GM23338 (cell line): ENCODE results near the gene CPE. TPM values are rescaled to one million over a fixed set of nuclear protein-coding genes. Genes with fewer than 3 reads are reported as not detected.

Source experiments
- ATAC-seq: fragments of 200-7000 bp; cut with Tn5 transposase; 3 replicates; pipeline ENCODE4 v1.9.1; 2020
- DNase-seq: peaks from one replicate; pipeline ENCODE4 v3.0.0-alpha.2; 2015; ENCODE audit warnings: low spot score
- H2AFZ ChIP-seq: fragments of 200-600 bp; sonication (generic); 2 replicates; pipeline ENCODE4 v1.8.0; 2016; ENCODE audit warnings: antibody characterized with exemption, mild to moderate bottlenecking, moderate library complexity
- H3F3A ChIP-seq: fragments of 200-600 bp; sonication (generic); replicated peaks from 2 replicates; pipeline ENCODE4 v1.8.0; 2017; ENCODE audit warnings: antibody characterized with exemption, mixed run types, low read depth
- H3K27ac ChIP-seq: fragments of 200-600 bp; sonication (generic); 2 replicates; pipeline ENCODE4 v1.6.1; 2016; ENCODE audit warnings: low read depth
- H3K27me3 ChIP-seq: fragments of 200-600 bp; sonication (generic); 2 replicates; pipeline ENCODE4 v1.8.0; 2016; ENCODE audit warnings: mild to moderate bottlenecking, mixed run types, moderate library complexity; ENCODE audit not compliant: insufficient read depth
- H3K36me3 ChIP-seq: fragments of 200-600 bp; sonication (generic); 2 replicates; pipeline ENCODE4 v1.8.0; 2016; ENCODE audit warnings: mild to moderate bottlenecking; ENCODE audit not compliant: insufficient read depth
- H3K4me1 ChIP-seq: fragments of 200-600 bp; sonication (generic); 2 replicates; pipeline ENCODE4 v1.8.0; 2016; ENCODE audit warnings: mild to moderate bottlenecking, moderate library complexity; ENCODE audit not compliant: insufficient read depth
- H3K4me2 ChIP-seq: fragments of 200-600 bp; sonication (generic); 2 replicates; pipeline ENCODE4 v1.7.1; 2017; ENCODE audit warnings: mixed run types
- H3K4me3 ChIP-seq: fragments of 200-600 bp; sonication (generic); 2 replicates; pipeline ENCODE4 v1.6.1; 2016; ENCODE audit warnings: mixed run types
- H3K79me2 ChIP-seq: fragments of 200-600 bp; sonication (generic); replicated peaks from 2 replicates; pipeline ENCODE4 v1.8.0; 2017; ENCODE audit warnings: mild to moderate bottlenecking; ENCODE audit not compliant: insufficient read depth
- H3K9me2 ChIP-seq: fragments of 200-600 bp; sonication (generic); 2 replicates; pipeline ENCODE4 v1.8.0; 2017; ENCODE audit not compliant: insufficient read depth
- H4K20me1 ChIP-seq: fragments of 200-600 bp; sonication (generic); replicated peaks from 2 replicates; pipeline ENCODE4 v1.8.0; 2017; ENCODE audit warnings: mild to moderate bottlenecking; ENCODE audit not compliant: insufficient read depth
- H3K27ac Mint-ChIP-seq: 2 replicates; pipeline ENCODE4 v1.8.0; 2020; ENCODE audit warnings: inconsistent platforms, mild to moderate bottlenecking, moderate library complexity, mixed read lengths
- H3K27me3 Mint-ChIP-seq: 3 replicates; pipeline ENCODE4 v1.8.0; 2022; ENCODE audit warnings: low read depth, mild to moderate bottlenecking, moderate library complexity, mixed read lengths, inconsistent platforms; ENCODE audit not compliant: insufficient read depth, poor library complexity
- H3K36me3 Mint-ChIP-seq: 3 replicates; pipeline ENCODE4 v1.8.0; 2021; ENCODE audit warnings: low read depth, mild to moderate bottlenecking, inconsistent platforms, moderate library complexity, mixed read lengths
- H3K4me1 Mint-ChIP-seq: 3 replicates; pipeline ENCODE4 v1.8.0; 2020; ENCODE audit warnings: mild to moderate bottlenecking, inconsistent platforms, mixed read lengths
- H3K4me3 Mint-ChIP-seq: 3 replicates; pipeline ENCODE4 v1.8.0; 2021; ENCODE audit warnings: moderate library complexity, mild to moderate bottlenecking, inconsistent platforms, mixed read lengths
- H3K9me3 Mint-ChIP-seq: 3 replicates; pipeline ENCODE4 v1.8.0; 2020; ENCODE audit warnings: moderate library complexity, mild to moderate bottlenecking, inconsistent platforms, mixed read lengths
- CREB1 ChIP-seq: fragments of 250-450 bp; sonication (Bioruptor Pico); IDR thresholded peaks from 2 replicates; pipeline ENCODE4 v1.5.0; 2020; ENCODE audit warnings: low read depth, mild to moderate bottlenecking, moderate library complexity
- EZH2 ChIP-seq: fragments of 200-600 bp; sonication (generic); IDR thresholded peaks from one replicate; pipeline ENCODE4 v1.8.0; 2017; ENCODE audit warnings: antibody characterized with exemption, mild to moderate bottlenecking, low read depth; ENCODE audit not compliant: unreplicated experiment
- JUNB ChIP-seq: IDR thresholded peaks from one replicate; pipeline ENCODE4 v1.6.1; 2016; ENCODE audit warnings: antibody characterized with exemption; ENCODE audit not compliant: unreplicated experiment
- NANOG ChIP-seq: IDR thresholded peaks from 2 replicates; pipeline ENCODE4 v1.6.1; 2016; ENCODE audit warnings: antibody characterized with exemption, borderline replicate concordance
- STAT1 ChIP-seq: IDR thresholded peaks from one replicate; pipeline ENCODE4 v1.6.1; 2016; ENCODE audit warnings: antibody characterized with exemption; ENCODE audit not compliant: unreplicated experiment
- ZNF331 ChIP-seq: fragments of 250-450 bp; sonication (Bioruptor Pico); IDR thresholded peaks from 2 replicates; pipeline ENCODE4 v1.5.0; 2020; ENCODE audit warnings: low read depth, mild to moderate bottlenecking, moderate library complexity
- polyA plus RNA-seq: library from polyadenylated mRNA; unstranded; fragments of >200 nt; fragmentation: Nextera tagmentation; extraction: Ambion mirVana; gene quantifications from 2 replicates; pipeline ENCODE4 v1.2.1, GENCODE V29; 2016
- total RNA-seq: library from RNA; depleted of rRNA; stranded (reverse); fragments of >200 nt; shearing (Covaris generic); gene quantifications from 2 replicates; pipeline ENCODE4 v1.2.3, GENCODE V29; 2014
- TF ChIP-seq, protein P1 (sequence below): IDR thresholded peaks from 2 replicates; pipeline ENCODE4 v1.6.1; 2016; ENCODE audit warnings: antibody characterized with exemption
- TF ChIP-seq, protein P2 (sequence below): fragments of 250-450 bp; sonication (Bioruptor Pico); IDR thresholded peaks from 2 replicates; pipeline ENCODE4 v1.5.0; 2020; ENCODE audit warnings: mild to moderate bottlenecking, moderate library complexity

Gene CPE
- total and polyA plus RNA-seq, 2 experiments from 2014 or later = 10.3 to 16.5 TPM

DNA sequence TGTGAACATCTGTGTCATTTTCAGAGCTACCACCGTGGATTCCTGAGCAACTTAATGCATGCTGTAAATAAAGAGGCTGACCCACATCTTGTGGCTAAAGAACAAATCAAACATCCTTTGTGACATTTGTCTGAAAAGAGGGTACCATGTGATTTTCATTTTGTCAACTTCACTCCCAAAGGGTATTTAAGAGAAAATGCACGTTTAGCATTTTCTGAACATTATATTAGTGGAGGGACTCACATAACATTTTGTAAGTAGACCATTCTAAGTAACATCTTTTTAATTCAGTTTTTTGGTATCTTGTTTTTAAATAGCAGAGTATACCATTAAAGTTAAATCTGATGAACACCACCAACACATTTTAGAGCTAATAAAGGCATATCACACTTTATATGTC, 17.0 kb upstream of the CPE start:
- ATAC-seq = no peak
- TF ChIP-seq, protein P1, sequence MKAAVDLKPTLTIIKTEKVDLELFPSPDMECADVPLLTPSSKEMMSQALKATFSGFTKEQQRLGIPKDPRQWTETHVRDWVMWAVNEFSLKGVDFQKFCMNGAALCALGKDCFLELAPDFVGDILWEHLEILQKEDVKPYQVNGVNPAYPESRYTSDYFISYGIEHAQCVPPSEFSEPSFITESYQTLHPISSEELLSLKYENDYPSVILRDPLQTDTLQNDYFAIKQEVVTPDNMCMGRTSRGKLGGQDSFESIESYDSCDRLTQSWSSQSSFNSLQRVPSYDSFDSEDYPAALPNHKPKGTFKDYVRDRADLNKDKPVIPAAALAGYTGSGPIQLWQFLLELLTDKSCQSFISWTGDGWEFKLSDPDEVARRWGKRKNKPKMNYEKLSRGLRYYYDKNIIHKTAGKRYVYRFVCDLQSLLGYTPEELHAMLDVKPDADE = no peak
- TF ChIP-seq CREB1 (CRISPR knock-in tag) = no peak

DNA sequence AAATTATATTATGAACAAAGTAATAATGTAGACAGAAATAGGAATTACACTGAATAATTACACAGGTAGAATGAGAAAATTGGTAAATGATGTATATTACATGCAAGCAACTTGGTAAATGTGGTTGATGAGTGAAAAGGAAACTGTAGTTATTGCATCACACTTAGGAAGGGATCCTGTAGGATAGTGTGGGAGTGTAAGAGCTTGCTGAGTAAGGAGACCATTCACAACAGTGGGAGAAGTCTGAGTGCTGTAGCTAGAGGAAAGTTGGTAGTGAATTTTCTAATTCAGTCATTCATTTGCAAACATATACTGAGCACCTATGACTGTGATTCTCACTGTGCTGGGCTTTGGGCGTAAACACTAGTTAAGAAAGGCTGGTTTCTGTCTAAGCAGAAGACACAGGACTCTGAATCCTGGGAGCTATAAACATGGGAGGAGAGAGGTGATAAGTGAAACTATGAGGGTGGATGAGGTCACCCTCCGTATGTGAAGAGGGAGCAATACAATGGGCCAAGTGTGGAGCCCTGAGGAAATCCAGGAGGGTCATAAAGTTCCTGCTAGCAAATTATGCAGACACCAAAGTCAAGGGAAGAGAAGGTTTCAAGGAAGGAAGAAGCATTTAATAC, 14.2 kb upstream of the CPE start:
- H3F3A ChIP-seq = no peaks in the 10 kb centered on the region
- Mint-ChIP-seq H3K9me3 (no peaks in the 10 kb centered on the region), H3K27ac (no peak overlapping the region), H3K4me3 (no peak overlapping the region), H3K4me1 (peaks cover 16% of the 10 kb centered on the region), H3K36me3 (no peaks in the 10 kb centered on the region), H3K27me3 (no peaks in the 10 kb centered on the region)
- no peaks in the 10 kb centered on the region; the same call in 1 of the 2 replicates for H3K9me2 ChIP-seq
- no peaks in the 10 kb centered on the region for H3K79me2 ChIP-seq
- no peak overlapping the region for H3K27ac ChIP-seq
- no peak overlapping the region for H3K4me3 ChIP-seq
- no peaks in the 10 kb centered on the region for H3K36me3 ChIP-seq
- TF ChIP-seq ZNF331 (CRISPR knock-in tag) (no peak), CREB1 (CRISPR knock-in tag) (no peak), EZH2 (no peak), NANOG (no peak), JUNB (no peak), STAT1 (no peak)
- TF ChIP-seq, protein P2, sequence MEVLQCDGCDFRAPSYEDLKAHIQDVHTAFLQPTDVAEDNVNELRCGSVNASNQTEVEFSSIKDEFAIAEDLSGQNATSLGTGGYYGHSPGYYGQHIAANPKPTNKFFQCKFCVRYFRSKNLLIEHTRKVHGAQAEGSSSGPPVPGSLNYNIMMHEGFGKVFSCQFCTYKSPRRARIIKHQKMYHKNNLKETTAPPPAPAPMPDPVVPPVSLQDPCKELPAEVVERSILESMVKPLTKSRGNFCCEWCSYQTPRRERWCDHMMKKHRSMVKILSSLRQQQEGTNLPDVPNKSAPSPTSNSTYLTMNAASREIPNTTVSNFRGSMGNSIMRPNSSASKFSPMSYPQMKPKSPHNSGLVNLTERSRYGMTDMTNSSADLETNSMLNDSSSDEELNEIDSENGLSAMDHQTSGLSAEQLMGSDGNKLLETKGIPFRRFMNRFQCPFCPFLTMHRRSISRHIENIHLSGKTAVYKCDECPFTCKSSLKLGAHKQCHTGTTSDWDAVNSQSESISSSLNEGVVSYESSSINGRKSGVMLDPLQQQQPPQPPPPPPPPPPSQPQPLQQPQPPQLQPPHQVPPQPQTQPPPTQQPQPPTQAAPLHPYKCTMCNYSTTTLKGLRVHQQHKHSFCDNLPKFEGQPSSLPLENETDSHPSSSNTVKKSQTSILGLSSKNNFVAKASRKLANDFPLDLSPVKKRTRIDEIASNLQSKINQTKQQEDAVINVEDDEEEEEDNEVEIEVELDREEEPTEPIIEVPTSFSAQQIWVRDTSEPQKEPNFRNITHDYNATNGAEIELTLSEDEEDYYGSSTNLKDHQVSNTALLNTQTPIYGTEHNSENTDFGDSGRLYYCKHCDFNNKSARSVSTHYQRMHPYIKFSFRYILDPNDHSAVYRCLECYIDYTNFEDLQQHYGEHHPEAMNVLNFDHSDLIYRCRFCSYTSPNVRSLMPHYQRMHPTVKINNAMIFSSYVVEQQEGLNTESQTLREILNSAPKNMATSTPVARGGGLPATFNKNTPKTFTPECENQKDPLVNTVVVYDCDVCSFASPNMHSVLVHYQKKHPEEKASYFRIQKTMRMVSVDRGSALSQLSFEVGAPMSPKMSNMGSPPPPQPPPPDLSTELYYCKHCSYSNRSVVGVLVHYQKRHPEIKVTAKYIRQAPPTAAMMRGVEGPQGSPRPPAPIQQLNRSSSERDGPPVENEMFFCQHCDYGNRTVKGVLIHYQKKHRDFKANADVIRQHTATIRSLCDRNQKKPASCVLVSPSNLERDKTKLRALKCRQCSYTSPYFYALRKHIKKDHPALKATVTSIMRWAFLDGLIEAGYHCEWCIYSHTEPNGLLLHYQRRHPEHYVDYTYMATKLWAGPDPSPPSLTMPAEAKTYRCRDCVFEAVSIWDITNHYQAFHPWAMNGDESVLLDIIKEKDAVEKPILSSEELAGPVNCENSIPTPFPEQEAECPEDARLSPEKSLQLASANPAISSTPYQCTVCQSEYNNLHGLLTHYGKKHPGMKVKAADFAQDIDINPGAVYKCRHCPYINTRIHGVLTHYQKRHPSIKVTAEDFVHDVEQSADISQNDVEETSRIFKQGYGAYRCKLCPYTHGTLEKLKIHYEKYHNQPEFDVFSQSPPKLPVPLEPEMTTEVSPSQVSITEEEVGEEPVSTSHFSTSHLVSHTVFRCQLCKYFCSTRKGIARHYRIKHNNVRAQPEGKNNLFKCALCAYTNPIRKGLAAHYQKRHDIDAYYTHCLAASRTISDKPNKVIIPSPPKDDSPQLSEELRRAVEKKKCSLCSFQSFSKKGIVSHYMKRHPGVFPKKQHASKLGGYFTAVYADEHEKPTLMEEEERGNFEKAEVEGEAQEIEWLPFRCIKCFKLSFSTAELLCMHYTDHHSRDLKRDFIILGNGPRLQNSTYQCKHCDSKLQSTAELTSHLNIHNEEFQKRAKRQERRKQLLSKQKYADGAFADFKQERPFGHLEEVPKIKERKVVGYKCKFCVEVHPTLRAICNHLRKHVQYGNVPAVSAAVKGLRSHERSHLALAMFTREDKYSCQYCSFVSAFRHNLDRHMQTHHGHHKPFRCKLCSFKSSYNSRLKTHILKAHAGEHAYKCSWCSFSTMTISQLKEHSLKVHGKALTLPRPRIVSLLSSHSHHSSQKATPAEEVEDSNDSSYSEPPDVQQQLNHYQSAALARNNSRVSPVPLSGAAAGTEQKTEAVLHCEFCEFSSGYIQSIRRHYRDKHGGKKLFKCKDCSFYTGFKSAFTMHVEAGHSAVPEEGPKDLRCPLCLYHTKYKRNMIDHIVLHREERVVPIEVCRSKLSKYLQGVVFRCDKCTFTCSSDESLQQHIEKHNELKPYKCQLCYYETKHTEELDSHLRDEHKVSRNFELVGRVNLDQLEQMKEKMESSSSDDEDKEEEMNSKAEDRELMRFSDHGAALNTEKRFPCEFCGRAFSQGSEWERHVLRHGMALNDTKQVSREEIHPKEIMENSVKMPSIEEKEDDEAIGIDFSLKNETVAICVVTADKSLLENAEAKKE (CRISPR knock-in tag) = no peak
- TF ChIP-seq, protein P1 = no peak
- ATAC-seq (no peak; the same call in 2 of the 3 replicates), DNase-seq (no peak)
- peak overlapping the region; percentile 8 for H2AFZ ChIP-seq
- H3K4me2 ChIP-seq = no peak overlapping the region
- H3K4me1 ChIP-seq = peaks cover 12% of the 10 kb centered on the region
- H3K27me3 ChIP-seq = no peaks in the 10 kb centered on the region
- no peaks in the 10 kb centered on the region for H4K20me1 ChIP-seq

More for the DNA sequence above, 17.0 kb upstream of the CPE start:
- no peaks in the 10 kb centered on the region for H3K27me3 Mint-ChIP-seq
- no peaks in the 10 kb centered on the region for H3K9me3 Mint-ChIP-seq
- no peak overlapping the region for H3K4me3 Mint-ChIP-seq
- Histone ChIP-seq H4K20me1 (no peaks in the 10 kb centered on the region), H3K9me2 (no peaks in the 10 kb centered on the region; the same call in 1 of the 2 replicates), H3F3A (no peaks in the 10 kb centered on the region), H3K79me2 (no peaks in the 10 kb centered on the region), H3K4me1 (no peaks in the 10 kb centered on the region), H3K4me2 (no peak overlapping the region), H2AFZ (no peak overlapping the region), H3K27ac (no peak overlapping the region), H3K27me3 (no peaks in the 10 kb centered on the region), H3K36me3 (no peaks in the 10 kb centered on the region), H3K4me3 (no peak overlapping the region)
- H3K27ac Mint-ChIP-seq = no peak overlapping the region
- no peaks in the 10 kb centered on the region for H3K4me1 Mint-ChIP-seq
- no peaks in the 10 kb centered on the region for H3K36me3 Mint-ChIP-seq
- no peak for DNase-seq
